Skeletal muscle satellite cell (primary cell): Measurements from ENCODE around the gene FOXK2.

Experiments used
- H3K27me3 ChIP-seq: 2 replicates; pipeline ENCODE4 v1.7.0; 2013; ENCODE audit warnings: low read length; ENCODE audit not compliant: control insufficient read depth, insufficient read depth
- H3K36me3 ChIP-seq: 2 replicates; pipeline ENCODE4 v1.7.0; 2013; ENCODE audit warnings: mild to moderate bottlenecking, control low read depth, low read length; ENCODE audit not compliant: insufficient read depth
- H3K4me1 ChIP-seq: 2 replicates; pipeline ENCODE4 v1.7.0; 2013; ENCODE audit warnings: low read length; ENCODE audit not compliant: control insufficient read depth, insufficient read depth
- H3K4me2 ChIP-seq: 2 replicates; pipeline ENCODE4 v1.7.0; 2013; ENCODE audit warnings: mild to moderate bottlenecking, low read length
- H3K4me3 ChIP-seq: 2 replicates; pipeline ENCODE4 v1.7.0; 2013; ENCODE audit warnings: low read length
- H3K9ac ChIP-seq: 2 replicates; pipeline ENCODE4 v1.7.0; 2013; ENCODE audit warnings: mild to moderate bottlenecking, low read depth, low read length, moderate library complexity
- H3K9me3 ChIP-seq: replicated peaks from 2 replicates; pipeline ENCODE4 v1.7.0; 2013; ENCODE audit warnings: mild to moderate bottlenecking, control low read depth, low read length

FOXK2 gene

GRCh38 chr17:82605939-82606600 lies 86.5 kb downstream of the FOXK2 start:
- Histone ChIP-seq H3K4me2 (no peak overlapping the region), H3K4me1 (peaks cover 4% of the 10 kb centered on the region), H3K27me3 (no peaks in the 10 kb centered on the region), H3K9ac (no peak overlapping the region), H3K36me3 (peaks cover 63% of the 10 kb centered on the region), H3K9me3 (no peaks in the 10 kb centered on the region), H3K4me3 (no peak overlapping the region)

GRCh38 chr17:82608816-82609215 lies 89.3 kb downstream of the FOXK2 start:
- Histone ChIP-seq H3K27me3 (no peaks in the 10 kb centered on the region), H3K4me3 (no peak overlapping the region), H3K36me3 (peaks cover 40% of the 10 kb centered on the region), H3K9ac (no peak overlapping the region), H3K4me2 (no peak overlapping the region), H3K4me1 (peaks cover 4% of the 10 kb centered on the region), H3K9me3 (no peaks in the 10 kb centered on the region)

- H3K9ac ChIP-seq, result no peak overlapping the region
Measured at GRCh38 chr17:82609655-82610054, 90.1 kb downstream of the FOXK2 start.

GRCh38 chr17:82611140-82612058 lies 91.9 kb downstream of the FOXK2 start:
- Histone ChIP-seq H3K9ac (no peak overlapping the region), H3K27me3 (no peaks in the 10 kb centered on the region), H3K4me2 (no peak overlapping the region), H3K4me1 (no peaks in the 10 kb centered on the region), H3K36me3 (peaks cover 39% of the 10 kb centered on the region), H3K9me3 (no peaks in the 10 kb centered on the region), H3K4me3 (no peak overlapping the region)

More at GRCh38 chr17:82609655-82610054, 90.1 kb downstream of the FOXK2 start:
- Histone ChIP-seq H3K36me3 (peaks cover 37% of the 10 kb centered on the region), H3K4me3 (no peak overlapping the region), H3K27me3 (no peaks in the 10 kb centered on the region), H3K4me2 (no peak overlapping the region), H3K9me3 (no peaks in the 10 kb centered on the region), H3K4me1 (peaks cover 4% of the 10 kb centered on the region)

GRCh38 chr17:82613283-82614094 lies 94.0 kb downstream of the FOXK2 start:
- H3K36me3 ChIP-seq, result peaks cover 50% of the 10 kb centered on the region
- no peak overlapping the region for H3K4me2 ChIP-seq

GRCh38 chr17:82614095-82614631 lies 94.6 kb downstream of the FOXK2 start:
- H3K9ac ChIP-seq, result no peak overlapping the region
- peaks cover 54% of the 10 kb centered on the region for H3K36me3 ChIP-seq
- H3K4me1 ChIP-seq, result no peaks in the 10 kb centered on the region
- H3K4me3 ChIP-seq, result no peak overlapping the region
- H3K4me2 ChIP-seq, result no peak overlapping the region
- no peaks in the 10 kb centered on the region for H3K27me3 ChIP-seq
- H3K9me3 ChIP-seq, result no peaks in the 10 kb centered on the region

More at GRCh38 chr17:82613283-82614094, 94.0 kb downstream of the FOXK2 start:
- no peaks in the 10 kb centered on the region for H3K9me3 ChIP-seq
- H3K4me3 ChIP-seq, result no peak overlapping the region
- H3K9ac ChIP-seq, result no peak overlapping the region
- no peaks in the 10 kb centered on the region for H3K4me1 ChIP-seq
- no peaks in the 10 kb centered on the region for H3K27me3 ChIP-seq

- H3K36me3 ChIP-seq, result peaks cover 53% of the 10 kb centered on the region
- no peak overlapping the region for H3K9ac ChIP-seq
- H3K4me1 ChIP-seq, result no peaks in the 10 kb centered on the region
- H3K27me3 ChIP-seq, result no peaks in the 10 kb centered on the region
- H3K4me3 ChIP-seq, result no peak overlapping the region
- no peak overlapping the region for H3K4me2 ChIP-seq
- no peaks in the 10 kb centered on the region for H3K9me3 ChIP-seq
Measured at GRCh38 chr17:82615084-82616020, 95.8 kb downstream of the FOXK2 start.

- no peaks in the 10 kb centered on the region for H3K9me3 ChIP-seq
- H3K9ac ChIP-seq, result no peak overlapping the region
- H3K27me3 ChIP-seq, result no peaks in the 10 kb centered on the region
- H3K4me1 ChIP-seq, result no peaks in the 10 kb centered on the region
- peaks cover 61% of the 10 kb centered on the region for H3K36me3 ChIP-seq
- H3K4me3 ChIP-seq, result no peak overlapping the region
- H3K4me2 ChIP-seq, result no peak overlapping the region
Measured at GRCh38 chr17:82616021-82616711, 96.6 kb downstream of the FOXK2 start.

GRCh38 chr17:82619211-82619610 lies 99.7 kb downstream of the FOXK2 start:
- Histone ChIP-seq H3K9me3 (no peaks in the 10 kb centered on the region), H3K4me2 (no peak overlapping the region), H3K9ac (no peak overlapping the region), H3K27me3 (no peaks in the 10 kb centered on the region), H3K4me3 (no peak overlapping the region), H3K4me1 (no peaks in the 10 kb centered on the region), H3K36me3 (peaks cover 75% of the 10 kb centered on the region)

- Histone ChIP-seq H3K27me3 (no peaks in the 10 kb centered on the region), H3K4me2 (no peak overlapping the region), H3K4me1 (no peaks in the 10 kb centered on the region), H3K36me3 (peaks cover 72% of the 10 kb centered on the region), H3K9ac (no peak overlapping the region), H3K9me3 (no peaks in the 10 kb centered on the region), H3K4me3 (no peak overlapping the region)
Measured at GRCh38 chr17:82619641-82620040, 100.1 kb downstream of the FOXK2 start.
